Activated CD8-positive, alpha-beta memory T cell treated with anti-CD3 and anti-CD28 coated beads for 48 hours (primary cell): ENCODE data around the gene BICD1.
"Not testable (repeated sequence)": the region's sequence is repeated elsewhere in the genome, so short reads cannot be mapped to it uniquely, and the experiment has no call there.

Source experiments
- DNase-seq, 3 experiments: peaks; one replicate each; pipeline ENCODE4 v3.0.0-alpha.2; 2020; ENCODE audit warnings: low read depth in 2 of 3, low spot score in 2 of 3

The BICD1 gene

GRCh38 chr12:32274665-32275064 lies 168.0 kb downstream of the BICD1 start:
- no peak for DNase-seq

GRCh38 chr12:32275520-32275919 lies 168.9 kb downstream of the BICD1 start:
- not testable (repeated sequence) for DNase-seq

- no peak for DNase-seq
Measured at GRCh38 chr12:32277774-32278173, 171.1 kb downstream of the BICD1 start.

- no peak for DNase-seq
Measured at GRCh38 chr12:32281098-32281497, 174.5 kb downstream of the BICD1 start.

- no peak for DNase-seq
Measured at GRCh38 chr12:32284561-32284960, 177.9 kb downstream of the BICD1 start.

- no peak for DNase-seq
Measured at GRCh38 chr12:32285021-32285420, 178.4 kb downstream of the BICD1 start.

- DNase-seq = no peak
Measured at GRCh38 chr12:32285489-32285888, 178.8 kb downstream of the BICD1 start.

- no peak for DNase-seq
Measured at GRCh38 chr12:32290411-32290810, 183.8 kb downstream of the BICD1 start.

- no peak for DNase-seq
Measured at GRCh38 chr12:32292151-32292550, 185.5 kb downstream of the BICD1 start.

GRCh38 chr12:32293808-32294419 lies 187.3 kb downstream of the BICD1 start:
- no peak for DNase-seq

GRCh38 chr12:32296567-32296966 lies 189.9 kb downstream of the BICD1 start:
- no peak for DNase-seq

GRCh38 chr12:32298917-32299316 lies 192.3 kb downstream of the BICD1 start:
- no peak for DNase-seq

- no peak for DNase-seq
Measured at GRCh38 chr12:32301216-32301615, 194.6 kb downstream of the BICD1 start.

GRCh38 chr12:32302218-32303173 lies 195.8 kb downstream of the BICD1 start:
- no peak for DNase-seq

GRCh38 chr12:32303174-32303549 lies 196.5 kb downstream of the BICD1 start:
- no peak for DNase-seq

- DNase-seq = no peak
Measured at GRCh38 chr12:32305163-32305562, 198.5 kb downstream of the BICD1 start.

GRCh38 chr12:32307326-32307725 lies 200.7 kb downstream of the BICD1 start:
- DNase-seq = no peak

GRCh38 chr12:32309811-32310736 lies 203.4 kb downstream of the BICD1 start:
- no peak for DNase-seq

GRCh38 chr12:32312049-32312670 lies 205.5 kb downstream of the BICD1 start:
- no peak for DNase-seq

GRCh38 chr12:32322354-32322753 lies 215.7 kb downstream of the BICD1 start:
- DNase-seq = no peak

- no peak for DNase-seq
Measured at GRCh38 chr12:32331133-32331532, 224.5 kb downstream of the BICD1 start.
